Mesenchymal stem cell (in vitro differentiated cells and primary cell): ENCODE data around the gene SSC5D.

Experiments
- DNase-seq: peaks from one replicate; pipeline ENCODE4 v3.0.0-alpha.2; 2013
- H2AFZ ChIP-seq: one replicate; pipeline ENCODE4 v1.6.1; 2013; ENCODE audit warnings: low read depth, mild to moderate bottlenecking, control low read depth, inconsistent platforms, low read length, moderate library complexity
- H2AK5ac ChIP-seq: 2 replicates; pipeline ENCODE4 v1.6.1; 2013; ENCODE audit warnings: low read length, moderate library complexity, mild to moderate bottlenecking, inconsistent platforms; ENCODE audit not compliant: severe bottlenecking
- H2BK120ac ChIP-seq: one replicate; pipeline ENCODE4 v1.6.1; 2013; ENCODE audit warnings: low read depth, mild to moderate bottlenecking, inconsistent platforms, low read length, moderate library complexity
- H2BK12ac ChIP-seq, 2 experiments: one replicate each; pipeline ENCODE4 v1.6.1; 2013; ENCODE audit warnings: inconsistent platforms in 2 of 2, low read length in 2 of 2, mild to moderate bottlenecking in 2 of 2, moderate library complexity in 2 of 2, control low read depth in 1 of 2
- H2BK15ac ChIP-seq: one replicate; pipeline ENCODE4 v1.6.1; 2013; ENCODE audit warnings: mild to moderate bottlenecking, low read depth, inconsistent platforms; ENCODE audit not compliant: poor library complexity, severe bottlenecking
- H2BK5ac ChIP-seq: 2 replicates; pipeline ENCODE4 v1.6.1; 2013; ENCODE audit warnings: low read depth, mild to moderate bottlenecking, low read length, control low read depth, inconsistent platforms; ENCODE audit not compliant: poor library complexity, severe bottlenecking
- H3K14ac ChIP-seq, 2 experiments: one replicate each; pipeline ENCODE4 v1.6.1; 2013; ENCODE audit warnings: inconsistent platforms in 2 of 2, low read length in 2 of 2, control low read depth in 1 of 2, mild to moderate bottlenecking in 1 of 2, moderate library complexity in 1 of 2
- H3K18ac ChIP-seq, 2 experiments: one replicate each; pipeline ENCODE4 v1.6.1; 2013; ENCODE audit warnings: inconsistent platforms in 2 of 2, low read length in 2 of 2, control low read depth in 1 of 2, low read depth in 1 of 2, mild to moderate bottlenecking in 1 of 2
- H3K23ac ChIP-seq, 2 experiments: one replicate each; pipeline ENCODE4 v1.6.1; 2013; ENCODE audit warnings: inconsistent platforms in 2 of 2, low read length in 2 of 2, mild to moderate bottlenecking in 2 of 2, moderate library complexity in 2 of 2, control low read depth in 1 of 2
- H3K27ac ChIP-seq: 2 replicates; pipeline ENCODE4 v1.5.1; 2013; ENCODE audit warnings: mild to moderate bottlenecking, moderate library complexity, low read length, control low read depth, inconsistent platforms; ENCODE audit not compliant: poor library complexity, severe bottlenecking
- H3K27me3 ChIP-seq, 2 experiments: 2 replicates each; pipeline versions ENCODE4 v1.6.1 to v1.7.0; 2013; ENCODE audit warnings: low read length in 2 of 2, mild to moderate bottlenecking in 2 of 2, moderate library complexity in 2 of 2, control low read depth in 1 of 2, inconsistent platforms in 1 of 2; ENCODE audit not compliant: control insufficient read depth in 1 of 2, insufficient read depth in 1 of 2
- H3K36me3 ChIP-seq, 2 experiments: 2 replicates each; pipeline versions ENCODE4 v1.6.1 to v1.7.0; 2013; ENCODE audit warnings: low read length in 2 of 2, control low read depth in 1 of 2, inconsistent platforms in 1 of 2, low read depth in 1 of 2, mild to moderate bottlenecking in 1 of 2; ENCODE audit not compliant: insufficient read depth in 2 of 2, control insufficient read depth in 1 of 2
- H3K4ac ChIP-seq, 2 experiments: one replicate each; pipeline ENCODE4 v1.6.1; 2013; ENCODE audit warnings: inconsistent platforms in 2 of 2, low read length in 2 of 2, mild to moderate bottlenecking in 2 of 2, moderate library complexity in 2 of 2, control low read depth in 1 of 2, low read depth in 1 of 2
- H3K4me1 ChIP-seq: 2 replicates; pipeline ENCODE4 v1.6.1; 2013; ENCODE audit warnings: low read depth, low read length, control low read depth; ENCODE audit not compliant: control insufficient read depth, insufficient read depth
- H3K4me2 ChIP-seq: 2 replicates; pipeline ENCODE4 v1.6.1; 2013; ENCODE audit warnings: low read length, mild to moderate bottlenecking, inconsistent platforms; ENCODE audit not compliant: poor library complexity, severe bottlenecking
- H3K4me3 ChIP-seq, 2 experiments: 2 replicates each; pipeline versions ENCODE4 v1.5.1 to v1.7.0; 2013; ENCODE audit warnings: low read length in 2 of 2, mild to moderate bottlenecking in 2 of 2, control low read depth in 1 of 2, low read depth in 1 of 2; ENCODE audit not compliant: insufficient read depth in 1 of 2
- H3K79me1 ChIP-seq: replicated peaks from 2 replicates; pipeline ENCODE4 v1.6.1; 2013; ENCODE audit warnings: mild to moderate bottlenecking, control low read depth, low read length, inconsistent platforms; ENCODE audit not compliant: poor library complexity, severe bottlenecking
- H3K9ac ChIP-seq: 2 replicates; pipeline ENCODE4 v1.7.0; 2013; ENCODE audit warnings: mild to moderate bottlenecking, low read length, moderate library complexity
- H3K9me3 ChIP-seq: 2 replicates; pipeline ENCODE4 v1.7.0; 2013; ENCODE audit warnings: mild to moderate bottlenecking, low read length; ENCODE audit not compliant: control insufficient read depth
- H4K8ac ChIP-seq: one replicate; pipeline ENCODE4 v1.6.1; 2013; ENCODE audit warnings: inconsistent platforms, mild to moderate bottlenecking, low read length, moderate library complexity
- H4K91ac ChIP-seq: one replicate; pipeline ENCODE4 v1.6.1; 2013; ENCODE audit warnings: mild to moderate bottlenecking, low read length, inconsistent platforms
- WGBS: methylation state at CpG from one replicate; pipeline ENCODE4 v1.1.7; 2013; ENCODE audit warnings: mixed read lengths; 5-methylcytosine and 5-hydroxymethylcytosine counted together

SSC5D gene

DNA sequence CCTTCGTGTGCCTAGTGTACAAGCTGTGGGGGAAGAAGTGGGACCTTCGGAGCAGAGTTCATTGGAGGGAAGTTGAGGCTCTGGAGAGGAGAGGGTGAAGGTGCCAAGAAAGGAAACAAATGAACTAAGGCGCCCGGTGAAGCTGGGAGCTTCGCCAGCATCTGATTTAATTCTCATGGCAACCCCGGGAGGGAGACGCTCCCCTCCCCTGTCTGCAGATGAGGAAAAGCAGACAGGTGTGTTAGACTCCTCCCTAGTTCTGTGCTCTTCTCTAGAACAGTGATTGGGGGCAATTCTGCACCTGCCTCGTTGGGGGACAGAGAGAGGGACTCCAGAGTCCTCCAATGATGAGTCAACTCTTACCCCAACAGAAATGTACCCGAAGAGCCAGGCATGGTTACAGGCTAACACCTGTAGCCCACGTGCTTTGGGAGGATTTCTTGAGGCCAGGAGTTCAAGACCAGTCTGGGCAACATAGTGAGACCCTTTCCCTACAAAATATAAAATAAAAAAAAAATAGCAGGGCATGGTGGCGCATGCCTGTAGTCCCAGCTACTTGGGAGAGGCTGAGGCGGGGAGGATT, 4.2 kb downstream of the SSC5D start:
- Histone ChIP-seq H3K79me1 (peaks cover 7% of the 10 kb centered on the region), H2BK12ac (no peak overlapping the region)
- 77% methylated on average over 12 of the region's 12 CpGs for WGBS

DNA sequence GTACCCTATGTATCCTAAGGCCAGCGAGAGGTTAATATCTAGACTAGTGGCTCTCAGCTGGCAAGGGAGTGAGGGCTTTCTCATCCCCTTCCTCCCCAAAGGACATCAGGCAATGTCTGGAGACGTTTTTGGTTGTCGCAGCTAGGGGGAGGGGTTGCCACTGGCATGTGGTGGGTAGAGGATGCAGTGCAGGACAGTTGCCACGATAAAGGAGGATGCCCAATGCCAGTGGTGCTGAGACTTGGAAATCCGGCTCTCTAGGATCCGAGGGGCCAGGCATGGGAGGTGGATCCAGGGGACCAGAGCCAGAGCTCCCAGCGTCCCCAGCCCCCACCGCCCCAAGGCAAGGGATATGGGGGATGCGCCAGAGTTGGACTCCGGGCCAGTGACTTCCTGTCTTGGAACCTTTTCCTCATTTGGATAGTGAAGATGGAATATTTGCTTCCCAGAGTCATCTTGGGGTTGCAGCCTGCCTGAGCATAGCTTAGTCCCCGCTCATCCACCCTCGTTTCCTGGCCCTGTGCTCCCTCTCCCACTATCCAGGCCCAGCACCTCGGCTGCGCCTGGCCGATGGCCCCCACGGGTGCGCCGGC, 4.9 kb downstream of the SSC5D start:
- H2AFZ ChIP-seq = no peak overlapping the region
- H3K18ac ChIP-seq = no peak overlapping the region
- no peak overlapping the region for H3K14ac ChIP-seq
- peaks cover 44% of the 10 kb centered on the region for H3K4me1 ChIP-seq
- no peak overlapping the region for H4K8ac ChIP-seq
- no peaks in the 10 kb centered on the region for H3K27me3 ChIP-seq
- H3K4ac ChIP-seq = no peak overlapping the region
- H3K4me2 ChIP-seq = no peak overlapping the region
- DNase-seq = no peak
- H3K9me3 ChIP-seq = no peaks in the 10 kb centered on the region
- peak overlapping the region in 1 of 2 experiments; percentile 87 for H3K4me3 ChIP-seq
- H2BK15ac ChIP-seq = no peak overlapping the region
- H2BK12ac ChIP-seq = no peak overlapping the region
- no peak overlapping the region for H3K23ac ChIP-seq
- H3K79me1 ChIP-seq = peaks cover 7% of the 10 kb centered on the region
- no peak overlapping the region for H2AK5ac ChIP-seq
- no peak overlapping the region for H2BK5ac ChIP-seq
- H2BK120ac ChIP-seq = no peak overlapping the region
- H4K91ac ChIP-seq = peak overlapping the region; percentile 0
- peaks cover 26 to 59% of the 10 kb centered on the region in 2 experiments for H3K36me3 ChIP-seq
- H3K27ac ChIP-seq = no peak overlapping the region
- WGBS = 80% methylated on average over 17 of the region's 18 CpGs
- H3K9ac ChIP-seq = peak overlapping the region; percentile 93

More for the DNA sequence above, 4.2 kb downstream of the SSC5D start:
- no peaks in the 10 kb centered on the region for H3K27me3 ChIP-seq
- H2BK5ac ChIP-seq = no peak overlapping the region
- H2AFZ ChIP-seq = no peak overlapping the region
- no peak overlapping the region for H2BK15ac ChIP-seq
- H4K8ac ChIP-seq = no peak overlapping the region
- peaks cover 49% of the 10 kb centered on the region for H3K4me1 ChIP-seq
- H3K4me3 ChIP-seq = no peak overlapping the region
- H3K4ac ChIP-seq = no peak overlapping the region
- H4K91ac ChIP-seq = no peak overlapping the region
- no peak overlapping the region for H3K27ac ChIP-seq
- H3K23ac ChIP-seq = no peak overlapping the region
- peaks cover 19 to 54% of the 10 kb centered on the region in 2 experiments for H3K36me3 ChIP-seq
- no peak overlapping the region for H3K9ac ChIP-seq
- H3K14ac ChIP-seq = no peak overlapping the region
- no peak overlapping the region for H3K4me2 ChIP-seq
- H2AK5ac ChIP-seq = no peak overlapping the region
- no peak overlapping the region for H2BK120ac ChIP-seq
- no peak for DNase-seq
- H3K18ac ChIP-seq = no peak overlapping the region
- H3K9me3 ChIP-seq = no peaks in the 10 kb centered on the region

DNA sequence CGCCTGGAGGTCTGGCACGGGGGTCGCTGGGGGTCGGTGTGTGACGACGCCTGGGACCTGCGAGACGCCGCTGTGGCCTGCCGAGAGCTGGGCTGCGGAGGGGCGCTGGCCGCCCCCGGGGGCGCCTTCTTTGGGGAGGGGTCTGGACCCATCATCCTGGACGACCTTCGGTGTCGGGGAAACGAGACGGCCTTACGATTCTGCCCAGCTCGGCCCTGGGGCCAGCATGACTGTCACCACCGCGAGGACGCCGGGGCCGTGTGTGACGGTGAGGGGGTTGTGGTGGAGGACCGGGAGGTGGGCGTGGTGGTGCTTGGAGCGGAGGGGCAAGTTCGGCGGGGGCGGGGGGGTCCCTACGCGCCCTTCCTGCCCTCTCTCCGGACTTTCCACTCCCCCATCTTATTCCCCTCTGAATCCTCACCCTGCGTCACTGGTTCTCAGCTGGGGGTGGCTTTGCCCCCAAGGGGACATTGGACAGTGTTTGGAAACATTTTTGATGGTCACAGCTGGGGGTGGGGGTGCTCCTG, 5.5 kb downstream of the SSC5D start:
- Histone ChIP-seq H3K36me3 (peaks cover 31 to 59% of the 10 kb centered on the region in 2 experiments), H3K18ac (no peak overlapping the region), H2AFZ (no peak overlapping the region), H3K4me2 (no peak overlapping the region), H3K27me3 (no peaks in the 10 kb centered on the region), H2BK120ac (no peak overlapping the region), H2BK12ac (no peak overlapping the region), H2AK5ac (no peak overlapping the region), H3K4me3 (peak overlapping the region in 1 of 2 experiments; percentile 87), H3K4me1 (peaks cover 39% of the 10 kb centered on the region), H3K23ac (no peak overlapping the region), H3K9ac (peak overlapping the region; percentile 93), H2BK15ac (no peak overlapping the region), H3K9me3 (no peaks in the 10 kb centered on the region), H3K4ac (no peak overlapping the region), H3K79me1 (peaks cover 7% of the 10 kb centered on the region), H4K91ac (no peak overlapping the region), H3K14ac (no peak overlapping the region), H2BK5ac (no peak overlapping the region), H3K27ac (no peak overlapping the region), H4K8ac (peak overlapping the region; percentile 5)
- 88% methylated on average over 18 of the region's 38 CpGs for WGBS
- DNase-seq = no peak

DNA sequence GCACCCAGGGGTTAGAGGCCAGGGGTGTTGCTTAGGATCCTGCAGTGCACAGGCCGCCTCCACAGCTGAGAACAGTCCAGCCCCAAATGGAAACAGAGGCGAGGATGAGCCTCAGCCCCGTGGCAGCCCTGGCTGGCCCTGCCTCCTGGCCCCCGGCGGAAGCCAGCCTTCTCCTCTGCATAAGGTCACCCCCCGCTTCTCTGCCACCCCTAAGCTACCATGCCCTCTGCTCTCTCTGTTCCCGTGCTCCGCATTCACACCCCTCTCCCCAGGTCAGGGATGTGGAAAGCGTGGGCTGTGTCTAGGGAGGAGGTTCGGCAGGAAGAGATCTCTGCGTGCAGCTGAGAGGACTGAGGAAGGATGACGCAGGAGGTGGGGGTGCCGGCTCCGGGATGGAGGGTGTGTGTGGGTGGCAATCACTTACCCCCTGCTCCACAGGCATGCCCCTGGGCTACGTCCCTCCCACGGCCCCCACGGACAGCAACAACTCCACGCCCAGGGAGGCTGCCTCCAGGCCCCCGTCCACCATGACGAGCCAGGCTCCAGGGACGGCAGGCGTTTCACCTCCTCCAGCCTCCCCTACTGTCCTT, 6.0 kb downstream of the SSC5D start:
- H3K18ac ChIP-seq = no peak overlapping the region
- peak overlapping the region; percentile 5 for H4K8ac ChIP-seq
- H3K9me3 ChIP-seq = no peaks in the 10 kb centered on the region
- no peak overlapping the region for H2AK5ac ChIP-seq
- peaks cover 6% of the 10 kb centered on the region for H3K79me1 ChIP-seq
- H3K4me2 ChIP-seq = no peak overlapping the region
- H3K14ac ChIP-seq = peak overlapping the region in 1 of 2 experiments; percentile 53
- peak overlapping the region; percentile 93 for H3K9ac ChIP-seq
- DNase-seq = no peak
- H3K27me3 ChIP-seq = no peaks in the 10 kb centered on the region
- H2BK5ac ChIP-seq = no peak overlapping the region
- no peak overlapping the region for H2BK120ac ChIP-seq
- WGBS = 77% methylated on average over 11 of the region's 22 CpGs
- H2BK15ac ChIP-seq = no peak overlapping the region
- H3K4me1 ChIP-seq = peaks cover 34% of the 10 kb centered on the region
- peaks cover 37 to 58% of the 10 kb centered on the region in 2 experiments for H3K36me3 ChIP-seq
- no peak overlapping the region for H3K4ac ChIP-seq
- H3K4me3 ChIP-seq = peak overlapping the region in 1 of 2 experiments; percentile 87
- no peak overlapping the region for H2AFZ ChIP-seq
- no peak overlapping the region for H2BK12ac ChIP-seq
- H4K91ac ChIP-seq = no peak overlapping the region
- H3K27ac ChIP-seq = no peak overlapping the region
- H3K23ac ChIP-seq = no peak overlapping the region
